H1 (cell line): ENCODE results near the gene SRP14.

Experiments used
- CBX5 ChIP-seq: fragments of 300-800, 300-1000 bp; sonication (generic); IDR thresholded peaks from 2 replicates; pipeline ENCODE4 v1.7.1; 2016; ENCODE audit warnings: antibody characterized with exemption, low read length, low read depth
- CEBPB ChIP-seq: IDR thresholded peaks from 2 replicates; pipeline ENCODE4 v1.6.1; 2012; ENCODE audit warnings: low read depth, low read length
- GABPA ChIP-seq: IDR thresholded peaks from 2 replicates; pipeline ENCODE4 v1.6.1; 2011; ENCODE audit warnings: mild to moderate bottlenecking, low read length, moderate library complexity, borderline replicate concordance; ENCODE audit not compliant: insufficient read depth
- HDAC6 ChIP-seq: IDR thresholded peaks from one replicate; pipeline ENCODE4 v1.7.1; 2012; ENCODE audit warnings: low read depth, mild to moderate bottlenecking, inconsistent platforms, low read length, moderate library complexity
- POLR2A ChIP-seq, 2 experiments: IDR thresholded peaks; 1 replicate in 1 of 2; 2 replicates in 1 of 2; pipeline ENCODE4 v1.6.1; 2011; ENCODE audit warnings: low read depth in 2 of 2, low read length in 2 of 2, mild to moderate bottlenecking in 2 of 2; ENCODE audit errors: control extremely low read depth in 1 of 2
- RXRA ChIP-seq: IDR thresholded peaks from 2 replicates; pipeline ENCODE4 v1.6.1; 2011; ENCODE audit warnings: low read depth, mild to moderate bottlenecking, low read length, moderate library complexity; ENCODE audit not compliant: insufficient read depth
- SIN3A ChIP-seq, 2 experiments: IDR thresholded peaks in 1 of 2; conservative IDR thresholded peaks in 1 of 2; 2 replicates each; pipeline ENCODE4 v1.6.1; 2011 to 2012; ENCODE audit warnings: low read length in 2 of 2, improper control_type of control experiment in 1 of 2, low read depth in 1 of 2, mild to moderate bottlenecking in 1 of 2

DNA sequence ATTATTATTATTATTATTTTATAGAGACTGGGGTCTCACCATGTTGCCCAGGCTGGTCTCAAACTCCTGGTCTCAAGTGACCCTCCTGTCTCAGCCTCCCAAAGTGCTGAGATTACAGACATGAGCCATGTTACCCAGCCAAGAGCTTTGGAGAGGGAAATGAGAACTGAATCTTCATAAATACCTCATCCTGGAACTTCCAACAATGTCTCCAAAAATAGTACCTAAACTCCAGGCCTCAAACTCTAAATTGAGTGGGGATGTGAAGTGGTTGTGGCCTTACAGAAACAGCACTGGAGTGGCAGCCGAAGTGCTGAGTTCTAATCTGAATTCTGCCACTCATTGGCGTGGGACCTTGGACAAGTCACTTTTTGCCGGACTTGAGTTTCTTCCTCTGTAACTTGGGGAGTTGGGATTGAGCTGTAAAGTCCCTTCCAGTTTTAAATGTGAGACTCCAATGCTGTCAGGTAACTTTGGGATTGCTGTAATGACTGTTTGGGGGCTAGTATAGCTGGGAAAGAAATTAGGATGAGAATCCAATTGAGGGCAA lies 10.0 kb upstream of the SRP14 start:
- TF ChIP-seq SIN3A (conservative IDR thresholded peaks at IDR 0.05 in 1 of 2, IDR thresholded peaks at IDR 0.05 in 1 of 2; ENCODE audit: low read depth in 1 of 2, low read length in 2 of 2) (no peak), POLR2A (IDR thresholded peaks at IDR 0.05; ENCODE audit: control extremely low read depth in 1 of 2, low read depth in 2 of 2, low read length in 2 of 2) (no peak), GABPA (no peak), CBX5 (no peak), HDAC6 (no peak), CEBPB (no peak), RXRA (no peak)
